ENCODE results near the gene DOCK7. TPM values are rescaled to one million over a fixed set of nuclear protein-coding genes. Genes with fewer than 3 reads are reported as not detected.

Gene DOCK7
- total RNA-seq, 1 donor from 2014 or later = 13.4 TPM

GRCh38 chr1:62672029-62672428 is 16.2 kb downstream of the DOCK7 start:
- Mint-ChIP-seq H3K4me3 (no peak overlapping the region), H3K36me3 (ENCODE audit: low read depth) (peaks cover 2% of the 10 kb centered on the region), H3K27me3 (no peaks in the 10 kb centered on the region), H3K27ac (no peak overlapping the region), H3K4me1 (no peaks in the 10 kb centered on the region), H3K9me3 (peaks cover 2% of the 10 kb centered on the region)
- CTCF ChIA-PET = no interaction called here
- TF ChIP-seq CTCF (IDR thresholded peaks at IDR 0.05) = no peak
- DNase-seq (no peak), ATAC-seq (ENCODE audit: low read depth) (no peak)
- intact Hi-C loops (cut with micrococcal nuclease) = no loop called here
- POLR2A ChIA-PET = no interaction called here

- POLR2A ChIA-PET = no interaction called here
- H3K4me3 Mint-ChIP-seq = no peak overlapping the region
- intact Hi-C loops (cut with micrococcal nuclease) = no loop called here
- TF ChIP-seq CTCF (IDR thresholded peaks at IDR 0.05) = no peak
- ATAC-seq (ENCODE audit: low read depth) = no peak
- DNase-seq = no peak
- H3K36me3 Mint-ChIP-seq (ENCODE audit: low read depth) = peaks cover 10% of the 10 kb centered on the region
- no peaks in the 10 kb centered on the region for H3K4me1 Mint-ChIP-seq
- H3K27me3 Mint-ChIP-seq = no peaks in the 10 kb centered on the region
- CTCF ChIA-PET = no interaction called here
- no peak overlapping the region for H3K27ac Mint-ChIP-seq
- no peaks in the 10 kb centered on the region for H3K9me3 Mint-ChIP-seq
These were observed 33.4 kb downstream of the DOCK7 start for GRCh38 chr1:62654744-62655143.

GRCh38 chr1:62652387-62652786 is 35.8 kb downstream of the DOCK7 start:
- H3K4me3 Mint-ChIP-seq = no peak overlapping the region
- H3K27me3 Mint-ChIP-seq = no peaks in the 10 kb centered on the region
- DNase-seq (no peak), ATAC-seq (ENCODE audit: low read depth) (no peak)
- intact Hi-C loops (cut with micrococcal nuclease) = no loop called here
- H3K9me3 Mint-ChIP-seq = no peaks in the 10 kb centered on the region
- CTCF ChIA-PET = no interaction called here
- H3K4me1 Mint-ChIP-seq = no peaks in the 10 kb centered on the region
- TF ChIP-seq CTCF (IDR thresholded peaks at IDR 0.05) = no peak
- peaks cover 10% of the 10 kb centered on the region for H3K36me3 Mint-ChIP-seq (ENCODE audit: low read depth)
- no peak overlapping the region for H3K27ac Mint-ChIP-seq
- POLR2A ChIA-PET = no interaction called here

- H3K4me3 Mint-ChIP-seq = no peak overlapping the region
- ATAC-seq (ENCODE audit: low read depth) (no peak), DNase-seq (no peak)
- no peak for TF ChIP-seq CTCF (IDR thresholded peaks at IDR 0.05)
- no peak overlapping the region for H3K27ac Mint-ChIP-seq
- H3K27me3 Mint-ChIP-seq = no peaks in the 10 kb centered on the region
- H3K9me3 Mint-ChIP-seq = no peaks in the 10 kb centered on the region
- CTCF ChIA-PET = no interaction called here
- no peaks in the 10 kb centered on the region for H3K4me1 Mint-ChIP-seq
- H3K36me3 Mint-ChIP-seq (ENCODE audit: low read depth) = peaks cover 14% of the 10 kb centered on the region
- POLR2A ChIA-PET = no interaction called here
- intact Hi-C loops (cut with micrococcal nuclease) = no loop called here
These were observed 44.9 kb downstream of the DOCK7 start for GRCh38 chr1:62643283-62643682.

- no peak for DNase-seq
- Mint-ChIP-seq H3K27ac (no peak overlapping the region), H3K9me3 (peaks cover 4% of the 10 kb centered on the region), H3K4me3 (no peak overlapping the region), H3K4me1 (no peaks in the 10 kb centered on the region), H3K27me3 (no peaks in the 10 kb centered on the region), H3K36me3 (ENCODE audit: low read depth) (peaks cover 16% of the 10 kb centered on the region)
- ChIA-PET CTCF (no interaction called here), POLR2A (interaction anchor here (0.6 kb wide), 1 partner anchor 263 kb away, joined by 5 read pairs; no protein-coding TSS in a partner anchor)
- no peak for ATAC-seq (ENCODE audit: low read depth)
- intact Hi-C loops (cut with micrococcal nuclease) = no loop called here
- TF ChIP-seq CTCF (IDR thresholded peaks at IDR 0.05) = no peak
These were observed 50.6 kb downstream of the DOCK7 start for GRCh38 chr1:62637392-62638105.

Data from activated B cell treated with CpG ODN at 0.5 μM for 24 hours (primary cell).